NCI-H1417 treated with DMSO at 0.1 percent for 48 hours (cell line): ENCODE results near the gene USP33.
A peak's percentile ranks its signal among the peaks of the same experiment; 100 is the strongest.
"Not testable (repeated sequence)": the region's sequence is repeated elsewhere in the genome, so short reads cannot be mapped to it uniquely, and the experiment has no call there.

Source experiments
- DNase-seq: peaks from one replicate; lab custom pipeline; 2025; lab: John Stamatoyannopoulos, UW

The USP33 gene

GRCh38 chr1:77739235-77739634 is 20.4 kb downstream of the USP33 start:
- no peak for DNase-seq

GRCh38 chr1:77732090-77732489 is 27.6 kb downstream of the USP33 start:
- no peak for DNase-seq

- no peak for DNase-seq
Observed at GRCh38 chr1:77725706-77726105, 33.9 kb downstream of the USP33 start.

GRCh38 chr1:77718181-77718580 is 41.5 kb downstream of the USP33 start:
- DNase-seq: no peak

GRCh38 chr1:77716065-77716464 is 43.6 kb downstream of the USP33 start:
- DNase-seq: no peak

GRCh38 chr1:77709727-77710126 is 49.9 kb downstream of the USP33 start:
- no peak for DNase-seq

GRCh38 chr1:77706321-77706720 is 53.3 kb downstream of the USP33 start:
- DNase-seq: no peak

- no peak for DNase-seq
Observed at GRCh38 chr1:77704736-77705135, 54.9 kb downstream of the USP33 start.

GRCh38 chr1:77699673-77700072 is 60.0 kb downstream of the USP33 start:
- DNase-seq: not testable (repeated sequence)

- DNase-seq: no peak
Observed at GRCh38 chr1:77697441-77697840, 62.2 kb downstream of the USP33 start.

GRCh38 chr1:77688939-77689338 is 70.7 kb downstream of the USP33 start:
- no peak for DNase-seq

GRCh38 chr1:77687519-77687906 is 72.1 kb downstream of the USP33 start:
- DNase-seq: no peak

GRCh38 chr1:77686796-77687518 is 72.7 kb downstream of the USP33 start:
- DNase-seq: no peak

GRCh38 chr1:77683160-77684148 is 76.2 kb downstream of the USP33 start:
- peak; percentile 49 for DNase-seq

GRCh38 chr1:77682460-77683159 is 77.0 kb downstream of the USP33 start, which contains the start of gene ZZZ3:
ZZZ3 (minus strand) TSS chr1:77682658; CDS start chr1:77633354, 49,304 bp downstream.
- peak; percentile 67 for DNase-seq

- DNase-seq: no peak
Observed at GRCh38 chr1:77680173-77680572, 79.5 kb downstream of the USP33 start.

- no peak for DNase-seq
Observed at GRCh38 chr1:77678660-77679610, 80.7 kb downstream of the USP33 start.

- DNase-seq: not testable (repeated sequence)
Observed at GRCh38 chr1:77674807-77675206, 84.8 kb downstream of the USP33 start.

GRCh38 chr1:77673716-77674355 is 85.8 kb downstream of the USP33 start:
- no peak for DNase-seq

GRCh38 chr1:77673030-77673429 is 86.6 kb downstream of the USP33 start:
- no peak for DNase-seq

- DNase-seq: no peak
Observed at GRCh38 chr1:77672374-77672773, 87.3 kb downstream of the USP33 start.
